ENCODE results near the gene IFNGR1.

Gene IFNGR1

DNA sequence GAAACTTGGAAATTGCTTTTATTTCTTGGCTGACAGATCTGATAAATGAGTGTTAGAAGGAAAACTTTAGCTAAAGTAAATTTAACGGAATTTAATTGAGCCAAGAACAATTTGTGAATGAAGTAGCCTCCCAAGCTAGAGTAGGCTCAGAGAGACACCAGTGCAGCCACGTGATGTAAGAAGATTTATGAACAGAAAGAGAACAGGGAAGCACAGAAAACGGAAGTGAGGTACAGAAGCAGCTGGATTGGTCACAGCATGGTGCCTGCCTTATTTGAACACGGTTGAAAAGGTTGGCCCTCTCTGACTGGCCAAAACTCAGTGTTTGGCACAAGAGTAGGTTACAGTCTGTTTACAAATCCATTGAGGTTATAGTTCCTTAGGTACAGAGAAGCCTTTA lies 29.5 kb upstream of the IFNGR1 start:
- H3K4me3 ChIP-seq (ENCODE audit: low read length) = no peak overlapping the region
- TF ChIP-seq, protein P1, sequence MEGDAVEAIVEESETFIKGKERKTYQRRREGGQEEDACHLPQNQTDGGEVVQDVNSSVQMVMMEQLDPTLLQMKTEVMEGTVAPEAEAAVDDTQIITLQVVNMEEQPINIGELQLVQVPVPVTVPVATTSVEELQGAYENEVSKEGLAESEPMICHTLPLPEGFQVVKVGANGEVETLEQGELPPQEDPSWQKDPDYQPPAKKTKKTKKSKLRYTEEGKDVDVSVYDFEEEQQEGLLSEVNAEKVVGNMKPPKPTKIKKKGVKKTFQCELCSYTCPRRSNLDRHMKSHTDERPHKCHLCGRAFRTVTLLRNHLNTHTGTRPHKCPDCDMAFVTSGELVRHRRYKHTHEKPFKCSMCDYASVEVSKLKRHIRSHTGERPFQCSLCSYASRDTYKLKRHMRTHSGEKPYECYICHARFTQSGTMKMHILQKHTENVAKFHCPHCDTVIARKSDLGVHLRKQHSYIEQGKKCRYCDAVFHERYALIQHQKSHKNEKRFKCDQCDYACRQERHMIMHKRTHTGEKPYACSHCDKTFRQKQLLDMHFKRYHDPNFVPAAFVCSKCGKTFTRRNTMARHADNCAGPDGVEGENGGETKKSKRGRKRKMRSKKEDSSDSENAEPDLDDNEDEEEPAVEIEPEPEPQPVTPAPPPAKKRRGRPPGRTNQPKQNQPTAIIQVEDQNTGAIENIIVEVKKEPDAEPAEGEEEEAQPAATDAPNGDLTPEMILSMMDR (conservative IDR thresholded peaks at IDR 0.05; ENCODE audit: low read length) = no peak
- no peak for DNase-seq (ENCODE audit: low read depth)

DNA sequence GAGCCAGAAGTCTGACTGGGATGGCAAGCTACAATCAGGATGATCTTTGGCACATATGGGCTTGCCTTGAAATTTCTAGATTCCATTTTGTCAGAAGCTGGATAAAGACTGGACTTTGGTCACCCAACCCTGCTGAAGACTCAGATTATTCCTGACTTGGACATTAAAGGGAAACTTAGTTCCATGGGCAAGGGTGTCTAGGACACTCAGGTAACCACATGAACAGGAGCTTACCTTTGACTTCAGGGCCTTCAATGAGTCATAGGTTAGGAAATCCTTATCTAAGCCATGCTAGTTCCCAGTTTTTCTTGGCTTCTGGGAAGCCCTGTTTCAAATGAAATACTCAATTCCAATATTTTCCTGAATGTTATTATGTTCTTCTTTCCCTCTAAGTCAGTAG lies 28.5 kb upstream of the IFNGR1 start:
- DNase-seq (ENCODE audit: low read depth) = no peak
- H3K4me3 ChIP-seq (ENCODE audit: low read length) = no peak overlapping the region
- TF ChIP-seq, protein P1 (conservative IDR thresholded peaks at IDR 0.05; ENCODE audit: low read length) = no peak

DNA sequence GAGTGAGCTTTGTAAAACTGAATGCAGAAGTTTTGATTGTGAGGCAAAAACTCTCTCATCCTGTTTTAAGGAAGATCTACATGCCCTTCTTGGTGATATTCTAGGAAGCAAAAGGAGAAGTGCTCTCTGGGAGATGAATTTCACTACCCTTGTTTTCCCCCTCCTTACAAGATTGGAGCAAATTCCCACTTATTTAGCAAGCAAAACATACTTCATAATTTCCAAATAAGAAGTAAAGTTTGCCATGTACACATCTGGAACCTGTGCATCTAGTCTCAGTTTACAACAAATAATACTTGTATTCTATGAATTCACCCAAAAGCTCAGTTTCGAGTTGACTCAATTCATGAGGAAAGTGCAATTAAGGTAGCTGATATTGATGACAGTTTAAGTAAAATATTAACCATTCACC lies 27.6 kb upstream of the IFNGR1 start:
- no peak overlapping the region for H3K4me3 ChIP-seq (ENCODE audit: low read length)
- no peak for DNase-seq (ENCODE audit: low read depth)
- TF ChIP-seq, protein P1 (conservative IDR thresholded peaks at IDR 0.05; ENCODE audit: low read length) = no peak

DNA sequence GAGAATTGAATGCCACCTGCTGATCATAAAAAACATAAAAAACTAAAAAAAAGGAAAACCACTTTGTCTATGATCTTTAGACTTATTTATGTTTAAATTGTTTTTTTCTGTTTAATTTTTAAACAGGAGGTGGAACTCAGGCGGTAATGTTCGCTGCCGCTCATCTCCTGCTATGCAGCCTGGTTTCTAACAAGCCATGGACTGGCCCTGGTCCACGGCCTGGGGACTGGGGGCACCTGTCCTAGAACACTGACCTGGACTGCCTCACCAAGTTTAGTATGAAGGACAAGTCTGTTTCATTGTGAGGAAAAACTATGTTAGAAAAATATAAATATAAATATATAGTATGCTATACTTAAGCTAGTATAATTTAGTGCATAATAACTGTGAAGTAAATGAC lies 27.0 kb upstream of the IFNGR1 start:
- no peak overlapping the region for H3K4me3 ChIP-seq (ENCODE audit: low read length)
- TF ChIP-seq, protein P1 (conservative IDR thresholded peaks at IDR 0.05; ENCODE audit: low read length) = no peak
- no peak for DNase-seq (ENCODE audit: low read depth)

DNA sequence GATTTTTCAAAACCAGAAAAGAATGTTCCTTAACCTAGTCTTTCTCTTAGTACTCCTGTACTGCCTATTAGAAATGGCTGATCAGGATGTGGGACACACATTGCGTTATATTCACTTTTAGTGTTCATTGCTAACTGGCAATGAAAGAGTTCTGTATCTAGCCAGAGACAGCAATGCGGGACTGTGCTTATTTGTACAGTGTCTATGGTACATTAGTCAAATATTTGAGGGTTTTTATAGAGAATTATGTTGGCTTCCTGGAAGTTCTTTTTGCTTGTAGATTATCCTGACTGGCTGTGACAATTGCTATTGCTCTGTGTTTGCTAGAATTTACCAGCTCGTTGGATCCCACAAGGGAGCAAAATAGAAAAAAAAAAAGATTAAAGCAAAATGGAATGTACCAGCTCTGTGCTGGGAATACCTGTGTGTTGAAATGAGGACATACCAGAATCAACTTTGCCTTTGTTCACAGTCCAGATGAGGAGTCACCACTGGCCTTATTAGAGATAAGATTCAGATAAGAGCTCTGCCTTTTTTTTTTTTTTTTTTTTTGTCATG lies 22.4 kb upstream of the IFNGR1 start:
- TF ChIP-seq, protein P1 (conservative IDR thresholded peaks at IDR 0.05; ENCODE audit: low read length) = no peak
- H3K4me3 ChIP-seq (ENCODE audit: low read length) = no peak overlapping the region
- peak; percentile 53 for DNase-seq (ENCODE audit: low read depth)

DNA sequence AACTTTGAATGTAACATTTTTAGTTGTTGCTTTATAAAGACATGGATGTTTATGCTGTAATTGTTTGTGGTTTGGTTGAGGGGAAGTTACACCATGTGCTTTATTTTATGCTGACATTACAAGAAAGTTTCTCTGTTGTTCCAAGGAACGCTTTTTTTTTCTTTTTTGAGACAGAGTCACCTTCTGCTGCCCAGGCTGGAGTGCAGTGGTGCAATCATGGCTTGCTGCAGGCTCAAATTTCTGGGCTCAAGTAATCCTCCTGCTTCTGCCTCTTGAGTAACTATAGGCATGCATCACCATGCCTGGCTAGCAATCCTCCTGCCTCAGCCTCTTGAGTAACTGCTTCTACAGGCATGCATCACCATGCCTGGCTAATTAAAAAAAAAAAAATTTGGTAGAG lies 21.0 kb upstream of the IFNGR1 start:
- TF ChIP-seq, protein P1 (conservative IDR thresholded peaks at IDR 0.05; ENCODE audit: low read length) = no peak
- H3K4me3 ChIP-seq (ENCODE audit: low read length) = no peak overlapping the region
- peak; percentile 95 for DNase-seq (ENCODE audit: low read depth)

DNA sequence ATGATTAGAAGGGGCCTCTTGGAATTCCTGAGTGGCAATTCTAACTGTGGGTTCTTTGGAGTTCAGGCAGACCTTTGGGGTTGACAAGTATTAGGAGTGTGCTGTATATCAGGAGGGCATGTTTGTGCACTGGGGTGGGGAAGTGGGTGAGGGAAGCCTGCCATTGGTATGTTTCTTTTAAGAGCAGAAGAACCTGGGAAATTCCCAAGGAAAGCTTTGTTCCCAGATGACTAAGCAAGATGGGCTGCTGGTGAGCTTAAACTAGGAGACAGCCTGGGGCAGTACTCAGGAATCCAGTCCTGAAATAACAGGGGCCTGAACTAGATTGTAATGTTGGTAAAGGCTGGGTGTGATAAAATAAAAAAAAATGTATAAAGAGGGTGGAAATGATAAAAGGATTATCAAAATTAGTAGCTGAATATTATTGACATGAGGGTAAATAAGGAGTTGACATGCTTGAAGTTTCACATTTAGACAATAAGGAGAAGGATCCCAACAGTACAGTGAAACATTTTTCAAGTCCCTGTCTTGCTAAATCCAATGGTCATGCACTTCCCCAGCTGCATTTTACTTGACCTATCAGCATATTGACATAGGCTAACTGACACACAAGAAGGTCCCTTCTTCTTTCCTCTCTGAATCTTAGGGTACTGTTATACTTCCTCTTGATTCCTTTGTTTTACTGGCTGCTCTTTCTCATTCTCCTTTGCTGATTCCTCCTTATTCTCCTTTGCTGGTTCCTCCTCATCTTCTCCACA lies 18.4 kb upstream of the IFNGR1 start:
- no peak overlapping the region for H3K4me3 ChIP-seq (ENCODE audit: low read length)
- TF ChIP-seq, protein P1 (conservative IDR thresholded peaks at IDR 0.05; ENCODE audit: low read length) = no peak
- DNase-seq (ENCODE audit: low read depth) = peak; percentile 67

Measured in AG10803 (cell line).